Neuron (in vitro differentiated cells): ENCODE results near the gene IFNA14.

ENCODE experiments used
- H2AFZ ChIP-seq: one replicate; pipeline ENCODE4 v1.6.1; 2013; ENCODE audit warnings: low read depth, mild to moderate bottlenecking, inconsistent platforms, low read length, moderate library complexity
- H3K27me3 ChIP-seq: one replicate; pipeline ENCODE4 v1.6.1; 2013; ENCODE audit warnings: low read length; ENCODE audit not compliant: insufficient read depth
- H3K36me3 ChIP-seq: one replicate; pipeline ENCODE4 v1.6.1; 2013; ENCODE audit warnings: low read length; ENCODE audit not compliant: insufficient read depth
- H3K4me1 ChIP-seq: one replicate; pipeline ENCODE4 v1.6.1; 2013; ENCODE audit warnings: low read length; ENCODE audit not compliant: insufficient read depth
- H3K4me3 ChIP-seq: 2 replicates; pipeline ENCODE4 v1.5.1; 2013; ENCODE audit warnings: mild to moderate bottlenecking, low read length, moderate library complexity
- H3K9me3 ChIP-seq: one replicate; pipeline ENCODE4 v1.6.1; 2013; ENCODE audit warnings: low read length

IFNA14 gene

GRCh38 chr9:21239911-21240310 lies at the start of gene IFNA14:
Gene IFNA14, minus strand, starts transcription at chr9:21240005. Its CDS starts 70 bp downstream, at chr9:21239935.
- Histone ChIP-seq H3K9me3 (no peaks in the 10 kb centered on the region), H3K27me3 (no peaks in the 10 kb centered on the region), H3K4me1 (no peaks in the 10 kb centered on the region), H3K4me3 (no peak within 1 kb of the TSS), H2AFZ (no peak within 1 kb of the TSS), H3K36me3 (no peaks in the 10 kb centered on the region)

GRCh38 chr9:21287280-21287679 lies 47.5 kb upstream of the IFNA14 start:
- Histone ChIP-seq H2AFZ (no peak overlapping the region), H3K36me3 (no peaks in the 10 kb centered on the region), H3K9me3 (no peaks in the 10 kb centered on the region), H3K27me3 (no peaks in the 10 kb centered on the region), H3K4me3 (no peak overlapping the region), H3K4me1 (no peaks in the 10 kb centered on the region)

DNA sequence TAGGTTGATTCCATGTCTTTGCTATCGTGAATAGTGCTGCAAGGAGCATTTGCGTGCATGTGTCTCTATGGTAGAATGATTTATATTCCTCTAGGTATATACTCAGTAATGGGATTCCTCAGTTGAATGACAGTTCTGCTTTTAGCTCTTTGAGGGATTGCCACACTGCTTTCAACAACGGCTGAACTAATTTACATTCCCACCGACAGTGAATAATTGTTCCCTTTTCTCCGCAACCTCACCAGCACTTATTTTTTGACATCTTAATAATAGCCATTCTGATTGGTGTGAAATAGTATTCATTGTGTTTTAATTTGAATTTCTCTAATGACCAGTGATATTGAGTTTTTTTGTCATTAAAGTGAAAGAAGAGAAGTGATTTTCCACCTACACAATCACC lies 46.9 kb upstream of the IFNA14 start:
- Histone ChIP-seq H3K4me3 (no peak overlapping the region), H2AFZ (no peak overlapping the region), H3K27me3 (no peaks in the 10 kb centered on the region), H3K9me3 (no peaks in the 10 kb centered on the region), H3K4me1 (no peaks in the 10 kb centered on the region), H3K36me3 (no peaks in the 10 kb centered on the region)

GRCh38 chr9:21286099-21286498 lies 46.3 kb upstream of the IFNA14 start:
- Histone ChIP-seq H3K4me1 (no peaks in the 10 kb centered on the region), H2AFZ (no peak overlapping the region), H3K9me3 (no peaks in the 10 kb centered on the region), H3K4me3 (no peak overlapping the region), H3K27me3 (no peaks in the 10 kb centered on the region), H3K36me3 (no peaks in the 10 kb centered on the region)

- Histone ChIP-seq H2AFZ (no peak overlapping the region), H3K4me3 (no peak overlapping the region), H3K36me3 (no peaks in the 10 kb centered on the region), H3K4me1 (no peaks in the 10 kb centered on the region), H3K9me3 (no peaks in the 10 kb centered on the region), H3K27me3 (no peaks in the 10 kb centered on the region)
Measured at GRCh38 chr9:21281275-21281674, 41.5 kb upstream of the IFNA14 start.

DNA sequence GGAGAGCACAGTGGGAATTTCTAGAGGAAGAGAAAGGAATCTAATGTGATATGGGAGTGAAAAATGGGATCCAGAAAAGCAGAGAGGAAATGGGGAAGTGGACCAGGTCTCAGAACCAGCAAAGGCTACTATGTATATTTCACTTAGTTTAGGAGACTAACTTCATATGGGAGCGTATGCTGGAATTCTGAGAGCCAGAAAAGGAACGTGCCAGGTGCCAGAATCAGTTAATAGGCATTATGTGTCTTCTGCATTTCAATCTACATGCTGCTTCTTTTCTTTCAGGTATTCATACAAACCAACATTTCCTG lies 28.5 kb upstream of the IFNA14 start:
- peaks cover 3% of the 10 kb centered on the region for H3K27me3 ChIP-seq

DNA sequence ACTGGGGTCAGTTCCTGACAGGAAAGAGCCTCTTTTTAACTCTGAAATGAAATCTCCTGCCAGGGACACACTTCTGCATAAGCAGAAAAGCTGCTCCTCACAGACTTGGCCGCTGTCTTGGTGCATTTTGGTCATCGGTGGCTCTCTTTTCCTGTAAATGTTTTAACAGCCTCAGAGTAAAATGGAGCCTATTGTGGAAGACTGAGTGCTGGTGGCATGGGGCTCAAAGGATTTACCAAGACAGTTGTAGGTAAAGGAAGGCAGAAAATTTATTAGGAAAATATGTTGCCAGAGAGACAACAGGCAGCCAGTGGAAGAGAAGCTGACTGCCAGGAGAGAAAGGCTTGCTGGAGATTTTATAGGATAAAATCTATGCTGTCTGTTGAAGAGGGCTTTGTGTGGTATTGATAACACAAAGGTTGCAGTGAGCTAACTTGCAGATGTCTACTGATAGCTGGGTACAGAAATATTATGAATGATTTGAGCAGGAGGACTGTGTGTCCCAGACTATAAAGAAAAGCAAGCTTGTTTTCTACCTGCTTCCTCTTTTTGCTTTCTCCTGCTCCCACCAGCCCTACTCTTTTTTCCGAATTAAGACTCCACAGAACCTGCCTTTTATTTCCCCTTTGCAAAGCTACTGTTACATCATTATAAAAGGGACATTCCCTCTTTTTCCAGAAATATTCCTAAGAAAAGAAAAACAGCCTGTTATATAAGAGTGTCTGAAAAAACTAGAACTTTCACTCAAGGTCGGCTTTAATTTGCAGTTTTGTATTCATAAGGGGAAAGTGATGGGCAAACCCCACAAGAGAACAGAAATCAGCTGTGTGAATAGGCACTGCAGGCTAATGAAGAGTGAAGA lies 27.9 kb upstream of the IFNA14 start:
- Histone ChIP-seq H3K4me1 (no peaks in the 10 kb centered on the region), H3K9me3 (no peaks in the 10 kb centered on the region), H3K27me3 (peaks cover 3% of the 10 kb centered on the region)

More for the DNA sequence above, 28.5 kb upstream of the IFNA14 start:
- no peaks in the 10 kb centered on the region for H3K4me1 ChIP-seq
- H2AFZ ChIP-seq = no peak overlapping the region
- no peaks in the 10 kb centered on the region for H3K36me3 ChIP-seq
- H3K4me3 ChIP-seq = no peak overlapping the region
- H3K9me3 ChIP-seq = no peaks in the 10 kb centered on the region

DNA sequence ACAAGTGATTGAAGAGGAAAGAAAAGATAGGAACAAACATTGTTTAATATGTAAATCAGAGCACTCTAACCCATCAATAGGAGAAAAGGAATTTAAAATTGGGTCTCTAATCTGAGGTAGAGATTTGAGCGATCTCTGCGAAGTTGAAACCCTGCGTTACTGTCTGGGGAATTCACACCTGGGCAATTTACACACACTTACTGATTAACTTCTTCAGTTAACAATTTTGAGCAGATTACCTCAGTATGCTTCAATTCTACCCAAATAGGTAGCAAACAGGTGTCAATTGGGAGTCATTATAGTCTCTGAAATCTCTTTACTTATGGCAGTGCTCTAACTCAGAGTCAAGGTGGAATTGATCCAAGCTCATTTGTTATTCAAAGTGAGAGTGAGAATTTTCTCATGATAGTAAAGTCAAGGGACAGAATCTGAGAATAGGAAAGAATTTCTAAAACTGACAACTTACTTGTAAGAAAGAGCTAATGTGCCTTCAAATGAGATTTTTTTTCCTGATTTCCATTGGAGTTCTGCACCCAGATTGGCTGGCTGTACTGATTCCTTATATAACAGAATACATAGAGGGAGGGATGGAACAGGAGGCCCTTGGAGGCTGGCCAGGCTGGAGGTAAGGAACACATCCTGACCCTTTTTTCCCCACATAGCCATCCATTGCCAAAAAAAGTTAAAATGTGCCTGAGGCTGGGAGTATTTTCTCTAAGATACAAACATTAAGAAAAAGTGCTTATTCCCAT lies 27.1 kb upstream of the IFNA14 start:
- no peak overlapping the region for H2AFZ ChIP-seq

More for the DNA sequence above, 27.9 kb upstream of the IFNA14 start:
- no peak overlapping the region for H2AFZ ChIP-seq
- no peaks in the 10 kb centered on the region for H3K36me3 ChIP-seq
- H3K4me3 ChIP-seq = no peak overlapping the region

DNA sequence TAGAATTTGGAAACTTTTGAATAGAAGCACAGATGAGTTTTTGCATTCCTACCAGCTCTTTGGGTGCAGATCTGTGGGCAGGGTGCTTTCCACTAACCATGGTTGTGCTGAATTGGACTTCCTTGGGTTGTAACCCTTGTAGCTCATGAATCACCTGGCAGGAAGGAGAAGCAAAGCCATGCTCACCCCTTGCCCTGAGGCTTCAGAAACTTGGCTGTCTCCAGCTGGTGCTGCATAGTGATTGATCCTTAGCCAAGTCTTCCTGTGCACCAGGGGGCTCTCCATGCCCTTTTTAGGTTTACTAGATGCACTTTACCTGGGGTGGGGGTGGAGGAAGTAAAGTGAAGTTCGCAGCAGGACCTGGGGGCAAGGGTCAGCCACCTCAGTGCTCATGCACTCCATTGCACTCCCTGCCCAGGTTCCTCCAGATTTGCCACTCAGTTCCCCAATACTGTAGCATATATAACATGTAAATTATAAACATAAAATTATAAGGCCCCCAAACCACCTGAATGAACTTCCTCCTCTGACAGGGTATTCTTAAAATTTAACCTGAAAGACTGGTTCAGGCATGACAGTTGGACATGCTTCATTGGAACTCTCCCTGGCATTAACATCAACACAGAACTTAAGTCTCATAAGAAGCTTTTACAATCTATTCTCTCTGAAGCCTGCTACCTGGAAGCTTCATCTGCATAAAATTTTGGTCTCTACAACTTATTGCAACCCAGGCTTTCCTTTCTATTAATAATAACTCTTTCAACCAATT lies 25.8 kb upstream of the IFNA14 start:
- Histone ChIP-seq H2AFZ (no peak overlapping the region), H3K36me3 (no peaks in the 10 kb centered on the region), H3K4me3 (no peak overlapping the region), H3K27me3 (peaks cover 3% of the 10 kb centered on the region), H3K4me1 (no peaks in the 10 kb centered on the region), H3K9me3 (no peaks in the 10 kb centered on the region)

More for the DNA sequence above, 27.1 kb upstream of the IFNA14 start:
- Histone ChIP-seq H3K27me3 (peaks cover 3% of the 10 kb centered on the region), H3K36me3 (no peaks in the 10 kb centered on the region), H3K9me3 (no peaks in the 10 kb centered on the region), H3K4me1 (no peaks in the 10 kb centered on the region), H3K4me3 (no peak overlapping the region)

- H2AFZ ChIP-seq = no peak overlapping the region
- H3K4me3 ChIP-seq = no peak overlapping the region
- no peaks in the 10 kb centered on the region for H3K9me3 ChIP-seq
- peaks cover 3% of the 10 kb centered on the region for H3K4me1 ChIP-seq
- H3K27me3 ChIP-seq = no peaks in the 10 kb centered on the region
- H3K36me3 ChIP-seq = no peaks in the 10 kb centered on the region
Measured at GRCh38 chr9:21255538-21256212, 15.9 kb upstream of the IFNA14 start.

DNA sequence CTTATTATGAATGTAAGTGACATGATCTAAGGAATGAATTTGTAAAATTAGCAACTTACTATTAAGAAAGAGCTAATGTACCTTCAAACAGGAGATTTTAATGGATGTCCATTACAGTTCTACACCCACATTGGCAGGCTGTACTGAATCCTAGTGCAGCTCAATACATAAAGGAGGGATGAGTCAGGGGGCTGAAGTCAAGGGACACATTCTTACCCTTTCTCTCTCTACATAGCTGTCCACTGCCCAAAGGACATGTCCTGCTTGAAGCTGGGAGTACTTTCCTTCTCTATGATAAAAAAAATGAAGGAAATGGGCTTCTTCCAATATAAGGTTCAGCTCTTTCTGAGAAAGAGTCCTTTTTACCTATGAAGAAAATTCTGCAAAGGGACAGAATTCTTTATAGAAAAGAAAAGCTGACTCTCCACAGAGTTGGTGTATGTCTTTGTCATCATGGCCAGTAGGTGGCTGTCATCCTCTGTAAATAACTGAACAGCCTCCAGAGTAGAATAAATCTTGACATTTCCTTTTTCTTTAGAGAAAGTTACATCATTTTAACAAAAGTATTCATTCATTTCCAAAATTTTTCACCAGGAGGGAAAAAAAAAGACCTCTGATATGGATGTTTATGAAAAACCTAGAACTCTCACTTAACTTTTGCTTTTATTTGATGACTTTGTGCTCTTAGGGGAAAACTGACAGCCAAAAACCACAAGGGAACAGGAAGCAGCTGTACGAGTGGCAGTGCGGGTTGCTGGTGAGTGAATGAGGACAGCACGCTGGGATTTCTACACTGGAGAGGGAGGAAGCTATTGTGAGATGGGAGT lies 13.1 kb upstream of the IFNA14 start:
- Histone ChIP-seq H3K27me3 (no peaks in the 10 kb centered on the region), H3K36me3 (no peaks in the 10 kb centered on the region), H3K4me1 (peaks cover 3% of the 10 kb centered on the region), H3K9me3 (no peaks in the 10 kb centered on the region), H3K4me3 (no peak overlapping the region), H2AFZ (no peak overlapping the region)

- Histone ChIP-seq H3K4me3 (no peak overlapping the region), H3K36me3 (no peaks in the 10 kb centered on the region), H3K9me3 (no peaks in the 10 kb centered on the region), H3K4me1 (peaks cover 3% of the 10 kb centered on the region), H2AFZ (no peak overlapping the region), H3K27me3 (no peaks in the 10 kb centered on the region)
Measured at GRCh38 chr9:21251638-21252037, 11.8 kb upstream of the IFNA14 start.
